Superior temporal gyrus (tissue), 1 donor: Measurements from ENCODE around the gene TGFB2.
"Not testable (repeated sequence)": the region's sequence is repeated elsewhere in the genome, so short reads cannot be mapped to it uniquely, and the experiment has no call there.

Experiments
- DNase-seq: peaks from one replicate; pipeline ENCODE4 v3.0.0-alpha.2; 2016; ENCODE audit errors: extremely low spot score

TGFB2 gene

DNA sequence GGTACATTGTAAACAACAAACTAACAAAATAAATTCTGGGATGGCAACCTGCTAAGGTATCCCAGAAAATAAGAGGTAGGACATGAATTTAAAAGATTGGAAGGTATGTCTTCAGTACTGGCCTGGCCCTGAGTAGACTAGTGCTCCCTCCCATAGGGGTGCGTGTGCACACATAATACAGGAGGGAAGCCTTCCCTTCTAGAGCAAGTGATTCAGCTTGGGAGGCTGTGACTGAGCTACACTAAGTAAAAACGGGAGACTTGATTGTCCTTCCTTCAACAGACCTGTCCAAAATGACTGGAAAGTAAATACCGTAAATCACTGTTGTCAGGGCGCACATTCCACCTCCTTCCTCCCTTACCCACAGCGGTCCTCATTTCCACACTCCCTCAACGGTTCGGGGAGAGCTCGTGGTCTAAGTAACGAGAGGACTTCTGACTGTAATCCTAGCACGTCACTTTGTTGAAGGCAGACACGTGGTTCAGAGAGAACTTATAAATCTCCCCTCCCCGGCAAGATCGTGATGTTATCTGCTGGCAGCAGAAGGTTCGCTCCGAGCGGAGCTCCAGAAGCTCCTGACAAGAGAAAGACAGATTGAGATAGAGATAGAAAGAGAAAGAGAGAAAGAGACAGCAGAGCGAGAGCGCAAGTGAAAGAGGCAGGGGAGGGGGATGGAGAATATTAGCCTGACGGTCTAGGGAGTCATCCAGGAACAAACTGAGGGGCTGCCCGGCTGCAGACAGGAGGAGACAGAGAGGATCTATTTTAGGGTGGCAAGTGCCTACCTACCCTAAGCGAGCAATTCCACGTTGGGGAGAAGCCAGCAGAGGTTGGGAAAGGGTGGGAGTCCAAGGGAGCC, at the start of gene TGFB2:
Gene TGFB2 (plus strand): TSS at position 523 of the 859 bp plus-strand sequence. CDS start 1,366 bp downstream, outside the sequence.
- DNase-seq, result peak; percentile 72

DNA sequence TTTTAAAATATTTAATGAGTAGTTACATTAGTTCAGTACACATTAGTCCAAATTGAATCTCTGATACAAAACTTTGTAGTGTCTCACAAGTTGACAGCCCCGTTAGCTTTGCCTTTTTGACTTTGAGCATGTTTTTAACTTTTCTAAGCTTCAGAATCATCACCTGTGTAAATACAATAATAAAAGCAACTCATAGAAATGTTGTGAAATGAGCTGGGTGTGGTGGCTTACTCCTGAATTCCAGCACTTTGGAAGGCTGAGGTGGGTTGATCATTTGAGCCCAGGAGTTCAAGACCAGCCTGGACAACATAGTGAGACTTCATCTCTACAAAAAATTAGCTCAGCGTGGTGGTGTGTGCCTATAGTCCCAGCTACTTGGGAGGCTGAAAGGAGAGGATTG, 49.0 kb upstream of the TGFB2 start:
- DNase-seq, result no peak

DNA sequence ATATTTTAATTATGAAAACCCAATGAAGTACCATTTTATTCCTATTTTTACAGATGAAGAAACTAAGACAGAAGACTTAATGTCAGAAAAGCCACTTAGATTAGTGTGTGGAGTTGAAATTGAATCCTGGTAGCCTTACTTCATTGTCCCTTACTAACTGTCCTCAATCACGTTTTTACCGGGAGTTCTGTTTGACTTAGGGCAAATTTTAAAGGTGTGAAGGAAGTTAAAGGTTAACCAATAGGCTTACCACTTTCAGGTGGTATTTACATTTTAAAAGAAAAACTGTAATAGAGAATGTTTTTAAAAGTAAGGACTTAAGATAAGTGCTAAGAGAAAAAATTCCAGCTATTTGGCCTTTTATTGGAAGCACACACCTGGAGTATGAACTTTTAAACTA, 47.7 kb upstream of the TGFB2 start:
- no peak for DNase-seq

DNA sequence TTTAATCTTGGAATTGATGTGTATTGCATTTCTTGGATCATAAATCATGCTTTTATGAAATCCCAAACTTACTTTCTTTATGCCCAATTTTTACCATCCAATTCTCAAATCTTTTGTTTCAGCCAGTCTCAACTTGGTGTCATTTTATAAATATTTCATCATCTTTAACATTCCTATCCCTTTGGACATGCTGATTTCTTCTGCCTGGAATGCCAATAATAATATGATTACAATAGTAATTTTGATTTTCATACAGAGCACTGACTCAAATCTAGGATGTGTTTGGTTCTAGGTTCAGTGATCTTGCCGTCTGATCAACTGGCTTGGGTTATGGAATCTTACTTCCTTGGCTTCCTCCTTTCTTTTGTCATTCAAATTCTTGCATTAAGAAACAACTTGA, 47.3 kb upstream of the TGFB2 start:
- no peak for DNase-seq

DNA sequence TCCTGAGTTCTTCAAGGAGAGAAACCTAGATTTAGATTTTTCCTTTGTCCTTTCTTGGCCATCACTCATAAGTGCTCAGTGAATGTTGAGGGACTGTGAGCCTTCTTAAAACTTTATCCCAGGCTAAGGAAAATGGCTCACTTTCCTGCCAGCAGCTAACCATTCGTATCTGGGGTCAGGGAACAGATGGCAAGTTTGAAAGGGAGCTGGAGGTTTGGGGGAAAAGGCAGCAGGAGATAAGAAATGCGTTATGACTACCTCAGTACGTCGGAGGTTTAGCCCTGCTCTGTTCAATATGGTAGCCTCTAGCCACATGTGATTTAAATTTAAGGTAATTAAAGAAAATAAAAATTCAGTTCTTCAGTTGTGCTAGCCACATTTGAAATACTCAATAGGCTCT, 46.7 kb upstream of the TGFB2 start:
- DNase-seq, result no peak

DNA sequence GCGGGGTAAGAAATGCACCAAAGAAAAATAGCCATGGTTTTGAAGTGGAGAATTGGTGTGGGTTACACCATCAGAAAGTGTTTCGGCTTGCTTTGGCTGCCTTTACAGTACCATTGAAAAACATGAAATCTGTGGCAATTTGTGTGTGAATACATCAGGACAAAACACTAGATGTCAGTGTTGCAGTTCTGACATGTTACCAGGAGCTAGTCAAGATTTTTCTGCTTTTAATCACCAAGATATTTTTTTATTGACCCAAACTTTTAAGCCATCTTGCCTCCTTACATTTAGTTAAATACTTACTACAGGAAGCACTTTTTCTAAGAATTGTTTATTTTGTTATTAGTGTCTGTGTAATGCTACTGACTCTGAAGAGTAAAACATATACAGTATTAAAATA, 45.7 kb upstream of the TGFB2 start:
- peak; percentile 74 for DNase-seq

DNA sequence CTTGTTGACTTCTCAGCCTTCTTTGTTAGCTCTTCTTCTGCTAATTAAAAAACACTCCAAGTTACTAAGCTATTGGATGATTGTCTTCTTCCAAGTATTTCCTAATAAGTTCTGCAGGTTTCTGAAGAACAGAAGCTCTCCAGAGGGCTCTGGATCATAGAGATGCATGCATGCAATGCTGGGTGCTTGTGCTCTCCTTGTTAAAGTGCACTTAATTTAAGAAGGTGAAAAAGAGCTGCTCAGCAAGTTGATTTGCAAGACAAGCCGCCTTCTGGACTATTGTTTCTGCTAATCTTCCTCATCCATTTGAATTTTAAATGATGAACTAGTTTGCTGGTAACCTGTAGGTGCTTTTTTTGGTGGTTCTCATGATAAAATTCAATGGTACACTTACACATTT, 43.9 kb upstream of the TGFB2 start:
- no peak for DNase-seq

DNA sequence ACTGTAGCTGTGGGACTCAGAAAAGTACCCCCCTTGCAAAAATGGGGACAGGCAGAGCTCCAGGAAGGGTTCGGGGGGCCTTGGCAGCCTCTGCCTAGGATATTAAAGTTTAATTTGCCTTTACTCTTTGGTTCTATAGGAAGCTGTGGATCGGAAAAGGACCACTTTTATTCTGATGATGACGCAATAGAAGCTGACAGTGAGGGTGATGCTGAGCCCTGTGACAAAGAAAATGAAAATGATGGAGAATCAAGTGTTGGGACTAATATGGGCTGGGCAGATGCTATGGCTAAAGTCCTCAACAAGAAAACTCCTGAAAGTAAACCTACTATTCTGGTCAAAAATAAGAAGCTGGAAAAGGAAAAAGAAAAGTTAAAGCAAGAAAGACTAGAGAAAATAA, 43.0 kb upstream of the TGFB2 start:
- no peak for DNase-seq

DNA sequence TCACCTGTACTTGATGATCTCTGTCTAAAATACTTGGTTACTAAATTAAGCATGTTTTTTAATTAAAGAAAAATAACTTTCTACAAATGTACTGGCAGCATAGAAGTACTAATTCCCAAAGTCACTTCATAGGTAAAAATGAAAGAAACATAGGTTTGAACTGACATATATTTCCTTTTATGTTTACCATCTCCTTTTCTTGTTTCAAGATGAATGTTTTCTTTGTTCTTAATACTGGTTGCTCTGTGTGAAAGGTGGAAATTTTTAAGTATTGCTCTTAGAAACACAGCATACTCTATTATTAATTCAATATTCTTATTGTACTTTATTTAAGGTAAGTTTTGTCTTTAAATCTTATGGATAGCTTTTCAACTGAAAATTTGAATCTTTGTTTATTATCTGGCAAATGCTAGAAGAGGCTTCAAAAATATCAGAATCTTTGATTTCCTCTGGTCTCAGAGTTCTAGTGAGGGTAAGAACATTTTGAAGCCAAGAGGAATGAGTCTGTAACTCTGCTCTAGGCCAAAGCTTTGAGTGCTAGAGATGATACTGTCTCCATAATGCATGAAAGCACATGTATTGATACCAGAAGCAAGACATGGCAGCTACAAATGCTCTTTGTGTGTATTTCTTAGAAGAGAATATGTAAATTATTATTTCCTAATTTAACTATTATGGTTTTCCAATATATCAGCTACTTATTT, 41.8 kb upstream of the TGFB2 start:
- DNase-seq, result no peak

DNA sequence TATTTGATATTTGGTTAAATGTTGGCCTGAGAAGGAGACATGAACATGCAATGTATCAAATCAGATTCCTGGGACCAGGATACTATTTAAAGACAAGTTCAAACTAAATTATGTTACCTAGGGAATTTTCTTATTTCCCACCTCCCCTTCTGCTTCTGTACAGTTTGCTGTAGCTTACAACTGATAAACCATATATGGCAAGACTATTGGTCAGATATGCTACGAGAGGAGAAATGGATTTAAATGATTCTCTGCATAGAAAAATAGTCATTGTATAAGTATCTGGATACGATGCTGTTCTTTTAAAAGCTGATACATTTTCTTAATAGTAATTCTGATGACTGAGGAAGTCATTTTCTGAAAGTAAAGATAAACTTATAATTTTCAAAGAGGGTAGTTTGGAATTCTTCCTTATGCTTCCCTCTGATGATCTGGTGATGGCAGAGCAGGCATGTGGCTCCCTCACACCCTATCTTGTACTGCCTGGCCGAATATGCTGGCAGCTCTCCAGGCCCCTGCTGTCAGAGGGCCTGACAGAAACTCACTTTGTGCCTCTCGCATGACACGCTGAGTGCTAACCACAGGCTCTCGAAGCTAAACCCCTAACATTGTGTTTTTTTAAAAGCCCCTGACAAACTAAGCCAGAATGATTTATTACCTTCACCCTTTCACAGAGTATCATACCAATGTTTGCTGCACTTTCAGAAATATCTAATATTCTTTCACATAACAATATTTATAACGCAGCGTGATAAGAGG, 40.7 kb upstream of the TGFB2 start:
- no peak for DNase-seq

DNA sequence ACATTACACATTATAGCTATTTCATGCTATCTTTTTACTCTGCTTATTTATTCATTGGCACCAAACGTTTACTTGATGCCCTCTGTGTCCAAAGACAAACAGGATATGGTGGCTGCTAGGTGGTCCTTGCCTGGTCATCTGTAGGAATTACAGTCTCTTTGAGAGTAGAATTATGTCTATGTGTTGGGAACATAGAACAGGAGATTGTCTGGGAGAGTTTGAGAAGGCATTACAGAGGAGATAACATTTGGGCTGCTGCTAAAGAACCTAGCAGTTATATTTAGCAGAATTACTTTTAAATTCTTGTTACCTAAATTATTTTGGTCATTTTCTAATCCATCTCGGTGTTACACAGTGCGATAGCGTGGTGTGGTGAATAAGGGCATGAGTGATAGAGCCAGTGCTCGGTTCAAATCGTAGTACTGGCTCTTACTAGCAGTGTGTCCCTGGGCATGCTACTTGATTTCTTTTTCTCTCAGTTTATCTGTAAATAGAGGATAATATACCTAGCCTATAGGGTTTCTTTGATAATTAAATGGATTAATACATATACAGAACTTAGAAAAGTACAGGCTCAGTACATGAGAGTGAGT, 39.6 kb upstream of the TGFB2 start:
- no peak for DNase-seq

DNA sequence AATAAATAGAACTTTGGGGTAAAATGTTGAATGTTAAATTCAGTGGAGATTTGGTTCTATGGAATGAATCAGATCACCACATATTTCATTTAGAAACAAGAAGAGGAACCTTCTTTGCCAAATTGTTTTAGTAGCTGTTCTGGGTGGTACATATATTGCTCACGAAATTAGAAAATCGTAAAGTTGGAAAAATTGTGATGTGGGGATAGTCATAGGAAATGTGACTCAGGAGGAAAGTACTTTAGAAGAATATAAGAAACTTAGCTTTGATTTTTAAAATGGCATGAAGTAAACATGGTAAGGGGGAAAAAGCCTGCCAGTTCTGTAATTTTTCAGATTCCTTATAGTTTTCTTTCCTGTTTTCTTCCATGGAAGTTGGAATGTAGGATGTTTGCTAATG, 32.6 kb upstream of the TGFB2 start:
- no peak for DNase-seq

DNA sequence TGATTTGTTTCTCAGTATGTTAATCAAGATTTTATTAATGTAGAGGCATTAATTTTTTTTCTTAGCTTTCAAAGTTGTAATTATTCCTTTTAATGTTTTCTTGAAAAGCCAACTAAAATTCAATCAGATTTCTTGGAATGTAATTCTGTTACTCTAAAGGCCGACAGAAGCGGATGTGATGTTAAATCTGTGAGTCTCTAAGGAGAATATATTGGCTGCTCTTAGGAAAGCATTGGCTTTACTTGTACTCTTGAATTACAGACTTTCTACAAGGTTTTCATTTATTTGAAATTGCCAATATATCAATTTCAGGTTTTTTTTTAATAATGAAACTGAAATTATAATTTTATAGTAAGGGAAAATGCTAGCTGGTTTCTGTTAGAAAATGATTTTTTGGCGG, 30.8 kb upstream of the TGFB2 start:
- DNase-seq, result no peak

DNA sequence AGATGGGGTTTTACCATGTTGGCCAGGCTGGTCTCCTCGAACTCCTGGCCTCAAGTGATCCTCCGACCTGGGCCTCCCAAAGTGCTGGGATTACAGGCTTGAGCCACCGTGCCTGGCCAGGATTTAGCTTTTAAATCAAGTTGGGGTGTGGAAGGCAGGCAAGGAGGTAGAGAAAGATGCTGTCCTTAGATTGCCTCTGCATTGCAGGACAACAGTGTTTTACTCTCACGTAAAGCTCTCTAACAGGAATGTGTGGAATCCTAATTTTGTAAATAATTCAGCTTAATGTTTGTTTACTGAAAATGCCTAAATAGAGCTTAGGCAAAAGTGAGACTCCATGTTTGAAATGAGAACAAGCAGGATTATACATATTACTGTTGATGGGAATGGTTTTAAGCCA, 29.5 kb upstream of the TGFB2 start:
- DNase-seq, result no peak

DNA sequence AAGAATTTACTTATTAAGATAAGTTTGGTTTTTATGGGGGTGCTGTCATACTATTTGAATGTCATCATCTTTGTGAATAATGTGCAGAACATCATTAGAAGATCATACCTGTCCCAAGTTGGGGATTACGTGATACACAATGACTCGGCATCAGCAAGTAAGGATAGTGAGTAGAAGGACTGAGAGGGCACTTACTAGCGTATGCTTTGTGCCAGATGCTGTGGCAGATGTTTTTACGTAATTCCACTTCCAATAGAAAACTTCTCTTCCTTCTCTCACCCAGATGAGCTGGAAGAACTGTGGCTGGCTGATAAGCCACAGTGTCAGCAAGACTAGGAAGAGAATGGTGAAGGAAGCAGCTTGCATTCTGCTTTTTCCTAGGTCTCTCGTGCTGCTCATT, 28.1 kb upstream of the TGFB2 start:
- no peak for DNase-seq

DNA sequence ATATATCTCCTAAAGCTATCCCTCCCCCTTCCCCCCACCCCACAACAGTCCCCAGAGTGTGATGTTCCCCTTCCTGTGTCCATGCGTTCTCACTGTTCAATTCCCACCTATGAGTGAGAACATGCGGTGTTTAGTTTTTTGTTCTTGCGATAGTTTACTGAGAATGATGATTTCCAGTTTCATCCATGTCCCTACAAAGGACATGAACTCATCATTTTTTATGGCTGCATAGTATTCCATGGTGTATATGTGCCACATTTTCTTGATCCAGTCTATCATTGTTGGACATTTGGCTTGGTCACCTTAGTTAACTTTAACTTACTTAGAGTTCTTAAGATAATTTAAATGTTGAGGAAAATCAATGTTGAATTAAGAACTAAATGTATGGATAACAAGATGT, 25.0 kb upstream of the TGFB2 start:
- not testable (repeated sequence) for DNase-seq

DNA sequence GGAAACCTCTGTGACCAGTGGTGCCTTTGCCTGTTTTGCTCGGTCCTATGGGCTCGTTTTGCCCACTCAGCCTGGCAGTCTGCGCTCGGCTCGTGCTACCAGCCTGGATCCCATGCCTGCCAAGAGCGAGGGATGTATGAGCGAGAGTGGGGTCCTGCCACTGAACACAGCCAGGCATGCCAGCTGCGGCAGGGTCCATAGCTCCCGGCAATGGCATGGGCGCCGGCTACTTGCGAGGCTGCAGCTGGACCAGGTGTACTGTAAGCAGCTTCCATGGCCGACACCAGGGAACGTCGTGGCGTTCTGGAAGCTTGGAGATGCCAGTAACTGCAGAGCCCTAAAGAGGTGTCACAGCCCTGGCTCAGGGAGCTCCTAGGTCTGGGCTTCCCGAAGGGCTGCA, 22.4 kb upstream of the TGFB2 start:
- DNase-seq, result no peak

DNA sequence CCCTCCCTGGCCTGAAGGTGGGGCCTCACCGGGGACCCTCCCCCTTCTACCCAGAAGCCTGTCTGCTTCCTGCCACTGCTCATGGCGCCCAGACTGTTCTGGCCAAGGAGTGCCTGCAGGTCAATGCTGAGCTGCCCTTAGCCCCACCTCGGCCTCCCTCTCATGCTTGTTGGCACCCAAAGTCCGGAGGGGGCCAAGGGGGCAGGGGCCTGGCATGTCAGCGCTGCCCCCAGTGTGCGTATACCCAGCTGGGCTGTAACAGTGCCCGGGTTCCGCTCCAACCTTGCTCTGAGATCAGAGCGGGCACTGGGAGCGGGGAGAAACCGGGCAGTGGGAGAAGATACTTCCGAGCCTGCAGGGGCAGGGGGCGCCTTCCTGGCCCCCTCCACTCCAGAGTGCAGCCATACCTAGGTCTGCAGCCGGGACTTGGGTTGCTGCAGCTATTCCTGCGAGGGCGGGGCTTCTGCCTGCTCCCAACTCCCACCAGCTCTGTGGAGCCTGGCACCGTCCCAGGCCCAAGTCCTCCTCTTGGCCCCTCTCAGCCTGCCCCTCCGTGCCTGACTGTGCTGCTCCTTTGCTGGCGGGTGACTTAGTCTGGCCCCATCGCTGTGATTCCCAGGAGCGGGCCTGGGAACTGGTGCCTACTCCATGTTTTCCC, 21.4 kb upstream of the TGFB2 start:
- DNase-seq, result no peak

DNA sequence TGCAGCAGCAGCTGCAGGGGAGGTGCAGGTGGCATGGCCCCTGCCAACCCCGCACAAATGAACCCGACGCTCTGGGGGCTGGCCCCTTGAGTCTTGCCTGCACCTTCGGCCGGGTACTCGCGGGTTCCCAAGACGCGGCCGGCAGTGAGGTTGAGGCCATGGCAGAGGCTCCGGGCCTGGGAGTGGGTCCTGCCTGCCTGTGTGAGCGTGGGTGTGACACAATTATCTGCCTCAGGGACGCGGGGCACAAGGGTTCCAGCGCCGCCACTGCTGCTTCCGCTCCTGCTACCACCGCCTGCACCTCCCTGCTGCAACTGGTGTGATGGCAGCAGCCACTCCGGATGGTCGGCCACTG, 20.9 kb upstream of the TGFB2 start:
- DNase-seq, result no peak

DNA sequence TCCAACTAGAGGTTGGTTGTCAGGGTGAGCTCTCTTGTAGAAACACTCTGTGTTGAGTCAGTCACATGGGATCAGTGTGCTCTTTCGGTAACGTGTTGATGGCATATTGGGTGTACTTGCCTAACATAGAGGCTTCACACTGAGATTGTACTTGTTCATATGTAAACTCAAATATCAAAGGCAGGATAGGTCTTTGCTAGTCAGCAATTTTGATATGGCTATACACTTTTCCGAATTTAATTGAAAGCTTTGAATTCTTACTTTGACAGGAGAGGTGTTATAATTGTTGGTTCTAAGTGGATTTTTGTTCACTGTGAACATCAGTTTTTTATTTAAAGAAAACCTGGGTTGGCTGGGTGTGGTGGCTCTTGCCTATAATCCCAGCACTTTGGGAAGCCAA, 16.4 kb upstream of the TGFB2 start:
- DNase-seq, result no peak

DNA sequence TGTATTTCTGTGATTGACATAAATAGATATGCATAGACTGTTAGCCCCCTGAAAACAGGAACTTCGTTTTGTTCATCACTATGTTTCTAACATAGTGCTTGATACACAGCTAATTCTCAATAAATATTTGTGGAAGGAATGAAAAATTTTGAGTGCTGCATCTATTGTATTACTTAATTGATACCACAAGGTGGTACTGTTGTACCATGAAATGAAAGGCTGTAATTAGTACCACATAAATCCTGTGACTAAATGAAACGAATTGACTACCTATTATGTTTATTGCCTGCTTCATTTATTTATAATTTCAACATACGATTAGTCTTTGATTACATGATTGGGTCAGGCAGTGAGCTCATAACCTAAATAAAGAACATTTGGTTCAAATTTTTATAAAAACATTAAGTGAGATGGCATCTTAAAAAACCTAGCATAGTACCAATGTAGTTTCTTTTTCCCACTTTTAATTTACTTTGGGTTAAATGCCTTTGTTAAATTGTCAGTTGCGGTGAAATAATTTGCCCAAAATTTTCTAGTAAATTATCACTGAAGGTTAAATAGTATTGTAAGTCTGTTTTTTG, 15.0 kb upstream of the TGFB2 start:
- peak; percentile 83 for DNase-seq
